ENCODE measurements around the gene TNFAIP8L1.
"Not testable (repeated sequence)": the region's sequence is repeated elsewhere in the genome, so short reads cannot be mapped to it uniquely, and the experiment has no call there.

The TNFAIP8L1 gene

GRCh38 chr19:4675346-4675745 is 36.0 kb downstream of the TNFAIP8L1 start:
- no peak for DNase-seq (ENCODE audit: low read depth in 2 of 2, low spot score in 1 of 2)

- no peak for DNase-seq (ENCODE audit: low read depth in 2 of 2, low spot score in 1 of 2)
Measured at GRCh38 chr19:4676955-4677731, 37.8 kb downstream of the TNFAIP8L1 start.

DNA sequence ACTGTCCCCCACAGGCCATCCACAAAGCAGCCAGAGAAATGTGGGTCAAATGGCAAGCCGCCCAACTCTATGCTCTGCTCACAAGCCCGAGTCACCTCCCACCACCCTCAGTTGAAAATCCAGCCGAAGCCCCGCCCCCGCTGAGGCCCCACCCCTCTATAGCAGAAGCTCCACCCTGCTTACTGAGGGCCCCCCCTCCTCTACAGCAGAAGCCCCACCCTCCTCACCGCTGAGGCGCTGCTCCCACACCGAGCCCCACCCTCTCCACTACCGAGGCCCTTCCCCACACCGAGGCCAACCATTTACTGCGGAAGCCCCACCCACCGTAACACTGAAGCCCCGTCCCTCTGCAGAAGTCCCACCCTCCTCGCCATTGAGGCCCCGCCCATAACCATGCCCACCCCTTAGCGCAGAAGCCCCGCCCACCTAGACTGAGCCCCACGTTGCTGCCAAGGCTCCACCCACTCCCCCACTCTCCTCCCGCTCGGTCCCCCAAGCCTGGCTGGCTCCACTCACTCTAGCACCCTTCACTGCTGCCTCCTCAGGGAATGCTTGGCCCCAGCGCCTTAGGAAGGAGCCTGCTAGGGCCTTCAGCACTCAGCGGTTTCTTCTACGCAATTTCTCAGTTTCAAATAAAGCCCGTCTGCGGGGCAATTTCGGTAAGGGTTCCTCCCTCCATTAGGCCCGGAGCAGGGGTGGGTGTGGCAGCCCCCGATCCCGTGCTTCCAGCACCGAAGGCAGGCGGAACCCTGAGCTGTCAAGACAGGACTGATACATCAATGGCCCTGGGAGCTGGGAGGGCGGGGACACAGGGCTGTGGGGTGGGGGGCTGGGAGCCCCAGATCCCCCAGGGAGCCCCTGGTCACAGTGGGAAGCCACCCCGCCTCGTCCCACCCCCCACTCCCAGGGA is 39.8 kb downstream of the TNFAIP8L1 start:
- no peak for DNase-seq (ENCODE audit: low read depth in 2 of 2, low spot score in 1 of 2)

DNA sequence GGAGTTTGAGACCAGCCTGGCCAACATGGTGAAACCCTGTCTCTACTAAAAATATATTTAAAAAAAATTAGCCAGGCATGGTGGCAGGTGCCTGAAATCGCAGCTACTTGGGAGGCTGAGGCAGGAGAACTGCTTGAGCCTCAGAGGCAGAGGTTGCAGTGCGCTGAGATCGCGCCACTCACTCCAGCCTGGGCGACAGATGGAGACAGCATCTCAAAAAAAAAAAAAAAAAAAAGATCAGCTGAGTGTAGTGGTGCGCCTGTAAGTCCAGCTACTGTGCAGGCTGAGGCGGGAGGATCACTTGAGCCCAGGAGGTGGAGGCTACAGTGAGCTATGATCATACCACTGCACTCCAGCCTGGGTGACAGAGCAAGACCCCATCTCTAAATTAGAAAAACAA is 40.7 kb downstream of the TNFAIP8L1 start:
- DNase-seq (ENCODE audit: low read depth in 2 of 2, low spot score in 1 of 2), result not testable (repeated sequence)

- no peak for DNase-seq (ENCODE audit: low read depth in 2 of 2, low spot score in 1 of 2)
Measured at GRCh38 chr19:4682417-4683200, 43.3 kb downstream of the TNFAIP8L1 start.

DNA sequence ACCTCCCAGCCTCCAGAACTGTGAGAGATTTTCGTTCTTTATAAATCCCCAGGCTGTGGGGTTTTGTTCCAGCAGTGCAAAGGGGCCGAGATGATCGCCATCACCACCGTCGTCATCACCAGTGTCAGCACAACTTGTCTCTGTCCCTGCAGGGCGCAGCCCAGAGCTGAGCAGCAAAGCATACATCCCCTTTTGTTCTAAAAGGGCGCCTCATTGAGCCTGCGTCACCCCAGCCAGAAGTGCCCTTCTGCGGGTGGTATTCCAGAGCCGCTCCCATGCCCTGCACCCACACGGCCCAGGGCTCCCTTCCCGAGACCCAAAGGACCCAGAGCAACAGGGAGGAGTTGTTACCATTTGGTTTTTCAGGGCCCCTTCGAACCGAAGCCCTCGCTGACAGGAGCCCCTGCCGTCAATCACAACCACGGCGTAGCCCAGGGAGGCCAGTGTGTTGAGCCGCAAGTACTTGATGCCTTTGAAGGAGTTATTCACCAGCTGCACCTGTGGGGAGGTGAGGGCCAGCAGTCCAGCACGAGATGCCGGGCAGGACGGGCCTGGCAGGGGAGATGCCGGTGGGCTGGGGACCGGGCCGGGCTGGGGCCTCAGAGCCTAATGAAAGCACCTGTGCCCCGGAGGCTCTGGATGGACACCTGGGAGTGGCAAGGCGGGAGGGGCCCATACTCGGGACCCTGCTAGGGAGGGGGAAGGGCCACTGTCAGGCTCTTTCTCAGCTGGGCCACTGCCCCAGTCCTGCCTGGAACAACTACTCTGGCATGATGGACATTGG is 45.2 kb downstream of the TNFAIP8L1 start:
- no peak for DNase-seq (ENCODE audit: low read depth in 2 of 2, low spot score in 1 of 2)

DNA sequence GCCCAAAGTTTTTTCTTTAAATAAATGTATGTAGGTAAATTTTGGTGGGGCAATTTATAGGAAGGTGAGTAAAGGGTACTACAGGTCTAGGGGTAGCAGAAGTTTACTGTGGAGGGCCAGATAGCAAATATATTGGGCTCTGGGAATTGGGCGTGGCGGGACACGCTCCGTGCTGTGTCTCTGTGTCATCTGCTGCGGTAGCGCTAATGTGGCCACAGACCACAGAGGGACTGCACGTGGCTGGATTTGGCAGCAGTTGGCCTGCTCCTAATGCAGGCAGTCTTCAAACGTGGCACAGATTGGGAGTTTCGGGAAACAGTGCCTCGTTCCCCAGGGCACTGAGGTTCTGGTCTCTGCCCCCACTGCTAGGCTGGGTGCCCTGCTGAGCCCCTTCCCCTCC is 47.4 kb downstream of the TNFAIP8L1 start:
- DNase-seq (ENCODE audit: low read depth in 2 of 2, low spot score in 1 of 2), result no peak

- DNase-seq (ENCODE audit: low read depth in 2 of 2, low spot score in 1 of 2), result no peak
Measured at GRCh38 chr19:4687396-4687795, 48.1 kb downstream of the TNFAIP8L1 start.

DNA sequence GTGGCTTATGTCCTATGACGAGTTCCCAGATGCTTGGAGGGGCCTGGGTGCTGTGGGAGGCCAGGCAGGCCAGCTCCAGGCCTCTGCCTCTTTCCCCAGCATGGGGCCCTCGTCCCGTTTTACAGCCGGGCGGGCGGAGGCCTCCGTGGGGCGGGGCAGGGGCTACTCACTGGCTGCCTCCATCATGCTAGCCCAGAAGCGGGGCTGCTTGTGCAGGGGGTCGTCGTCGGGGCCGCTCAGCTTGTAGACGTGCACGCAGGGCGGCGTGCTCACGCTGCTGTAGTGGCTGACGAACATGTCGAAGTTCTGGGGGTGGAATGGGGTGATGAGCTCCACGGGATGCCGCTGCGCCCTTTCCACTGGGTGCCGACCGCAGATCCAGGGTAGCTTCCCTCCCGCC is 49.3 kb downstream of the TNFAIP8L1 start:
- no peak for DNase-seq (ENCODE audit: low read depth in 2 of 2, low spot score in 1 of 2)

- DNase-seq (ENCODE audit: low read depth in 2 of 2, low spot score in 1 of 2), result no peak
Measured at GRCh38 chr19:4689403-4689802, 50.1 kb downstream of the TNFAIP8L1 start.

DNA sequence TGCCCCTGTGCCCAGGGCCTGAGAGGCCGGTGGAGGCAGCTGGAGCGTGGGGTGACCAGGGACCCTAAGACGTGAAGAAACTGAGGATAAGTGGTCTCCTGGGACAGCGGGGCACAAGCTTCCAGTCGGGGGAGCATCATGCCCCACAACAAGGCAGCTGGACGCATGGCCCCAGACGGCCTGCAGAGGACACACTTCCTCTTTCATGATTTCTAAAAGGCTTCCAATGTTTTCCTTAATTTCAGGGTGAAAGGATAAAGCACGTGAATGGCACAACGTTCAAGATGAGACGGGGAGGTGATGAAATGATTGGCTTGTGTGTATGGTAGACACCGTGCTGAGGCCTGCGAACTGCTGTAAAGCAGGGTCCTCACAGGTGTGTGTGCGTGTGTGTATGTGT is 51.0 kb downstream of the TNFAIP8L1 start:
- DNase-seq (ENCODE audit: low read depth in 2 of 2, low spot score in 1 of 2), result no peak

- no peak for DNase-seq (ENCODE audit: low read depth in 2 of 2, low spot score in 1 of 2)
Measured at GRCh38 chr19:4691373-4691772, 52.1 kb downstream of the TNFAIP8L1 start.

GRCh38 chr19:4692251-4693077 is 53.1 kb downstream of the TNFAIP8L1 start:
- no peak for DNase-seq (ENCODE audit: low read depth in 2 of 2, low spot score in 1 of 2)

GRCh38 chr19:4693078-4693350 is 53.7 kb downstream of the TNFAIP8L1 start:
- no peak for DNase-seq (ENCODE audit: low read depth in 2 of 2, low spot score in 1 of 2)

DNA sequence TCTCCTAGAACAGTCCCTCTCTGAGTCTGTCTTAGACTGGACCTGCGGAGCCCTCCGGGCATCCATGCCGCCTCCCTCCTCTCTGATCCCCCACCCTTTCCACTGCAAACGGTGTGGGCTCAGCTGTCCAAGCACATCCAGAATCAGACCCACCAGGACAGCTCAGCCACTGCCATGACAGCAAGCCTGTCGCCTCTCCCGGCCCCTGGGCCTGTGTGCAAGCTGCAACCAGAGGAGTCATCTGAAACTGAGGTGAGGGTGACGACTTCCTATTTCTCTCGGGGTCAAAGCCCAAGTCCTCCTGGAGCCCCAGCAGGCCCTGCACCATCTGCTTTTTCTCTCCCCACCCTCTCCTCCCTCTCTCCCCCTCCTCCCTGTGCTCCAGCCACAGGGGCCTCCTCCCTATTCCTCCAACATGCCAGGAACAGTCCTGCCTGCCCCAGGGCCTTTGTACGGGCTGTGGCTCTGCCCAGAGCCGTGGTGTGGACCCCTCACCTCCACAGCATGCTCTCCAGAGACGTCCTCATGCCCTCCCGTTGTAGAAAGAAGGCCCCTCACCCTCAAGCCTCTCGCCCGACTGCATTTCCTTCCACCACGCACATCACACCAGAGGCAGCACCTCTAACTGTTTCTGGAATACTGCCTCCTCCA is 54.3 kb downstream of the TNFAIP8L1 start:
- no peak for DNase-seq (ENCODE audit: low read depth in 2 of 2, low spot score in 1 of 2)

DNA sequence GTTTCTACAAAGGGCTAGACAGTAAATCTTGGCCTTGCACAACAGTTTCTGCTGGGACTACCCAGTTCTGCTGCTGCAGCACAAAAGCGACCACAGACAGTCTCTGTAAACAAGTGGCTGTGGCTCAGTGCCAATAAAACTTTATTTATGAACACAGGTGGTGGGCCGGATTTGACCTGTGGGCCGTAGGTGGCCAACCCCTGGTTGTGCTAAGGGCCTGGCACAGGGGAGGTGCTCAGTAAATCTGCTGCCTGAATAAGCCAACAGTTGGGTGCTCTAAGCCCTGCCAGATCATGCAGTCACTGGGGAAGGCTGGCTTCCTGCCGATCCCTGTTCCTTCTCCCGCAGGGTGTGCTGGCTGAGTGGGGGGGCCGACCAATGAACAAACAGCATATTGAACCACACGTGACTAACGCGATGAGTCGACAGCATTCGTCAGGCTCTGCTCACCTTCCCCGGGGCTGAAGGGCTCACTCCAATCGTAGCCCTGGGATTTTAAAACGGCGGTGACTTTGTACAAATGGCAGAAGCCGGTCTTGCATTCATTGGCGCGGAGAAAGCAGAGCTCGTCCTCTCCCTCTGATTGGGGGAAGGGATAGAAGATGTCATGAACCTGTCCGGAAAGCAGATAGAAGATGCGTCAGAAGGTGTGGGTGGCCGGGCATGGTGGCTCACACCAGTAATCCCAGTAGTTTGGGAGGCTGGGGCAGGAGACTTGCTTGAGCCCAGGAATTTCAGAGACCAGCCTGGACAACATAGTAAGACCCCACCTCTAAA is 55.1 kb downstream of the TNFAIP8L1 start:
- DNase-seq (ENCODE audit: low read depth in 2 of 2, low spot score in 1 of 2), result no peak

GRCh38 chr19:4695224-4695731 is 56.0 kb downstream of the TNFAIP8L1 start:
- no peak for DNase-seq (ENCODE audit: low read depth in 2 of 2, low spot score in 1 of 2)

DNA sequence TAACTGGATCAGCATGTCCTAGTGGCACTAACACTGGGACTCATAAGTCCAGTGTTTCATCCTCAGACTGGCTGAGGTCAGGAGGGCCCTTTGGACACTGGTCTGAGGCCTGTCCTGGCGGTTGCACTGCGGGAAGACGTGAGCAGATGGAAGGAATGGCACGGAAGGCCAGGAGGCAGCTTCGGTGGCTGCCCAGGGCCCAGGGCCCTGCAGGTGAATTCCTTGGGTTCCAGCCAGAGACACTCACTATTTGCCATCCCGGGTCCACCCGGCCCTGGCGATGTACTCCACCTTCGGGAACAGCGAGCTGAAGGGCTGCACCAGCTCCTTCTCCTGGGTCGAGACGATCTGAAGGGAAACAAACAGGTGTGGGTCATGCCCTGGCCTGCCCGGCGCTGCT is 58.0 kb downstream of the TNFAIP8L1 start:
- DNase-seq (ENCODE audit: low read depth in 2 of 2, low spot score in 1 of 2), result no peak
